Activated CD8-positive, alpha-beta T cell treated with anti-CD3 and anti-CD28 coated beads for 36 hours (primary cell): ENCODE data around the gene TRDN. TPM values are rescaled to one million over a fixed set of nuclear protein-coding genes. Genes with fewer than 3 reads are reported as not detected.

Experiments
- ATAC-seq: fragments of 200-7000 bp; cut with Tn5 transposase; one replicate; pipeline ENCODE4 v1.10.0; 2021; ENCODE audit warnings: mild to moderate bottlenecking, moderate library complexity
- CTCF ChIA-PET: fragments of 350-600 bp; sonication (Branson Sonifier 250); formaldehyde crosslinking; loops from one replicate; lab custom pipeline; 2021; ENCODE audit warnings: antibody characterized with exemption; lab: Charles Lee
- POLR2A ChIA-PET: fragments of 350-600 bp; sonication (Branson Sonifier 250); formaldehyde crosslinking; loops from one replicate; lab custom pipeline; 2021; ENCODE audit warnings: antibody characterized with exemption; lab: Charles Lee
- DNase-seq: peaks from one replicate; pipeline ENCODE4 v3.0.0-alpha.2; 2020
- H3K27ac Mint-ChIP-seq: one replicate; pipeline ENCODE4 v1.8.0; 2021; ENCODE audit warnings: mild to moderate bottlenecking, mixed read lengths
- H3K27me3 Mint-ChIP-seq: one replicate; pipeline ENCODE4 v1.8.0; 2021; ENCODE audit warnings: mixed read lengths
- H3K36me3 Mint-ChIP-seq: one replicate; pipeline ENCODE4 v1.8.0; 2021; ENCODE audit warnings: low read depth, mixed read lengths
- H3K4me1 Mint-ChIP-seq: one replicate; pipeline ENCODE4 v1.8.0; 2021; ENCODE audit warnings: low read depth, mixed read lengths
- H3K4me3 Mint-ChIP-seq: one replicate; pipeline ENCODE4 v1.8.0; 2021; ENCODE audit warnings: mild to moderate bottlenecking, moderate library complexity, mixed read lengths
- H3K9me3 Mint-ChIP-seq: one replicate; pipeline ENCODE4 v1.8.0; 2021; ENCODE audit warnings: mixed read lengths
- CTCF ChIP-seq: fragments of 200-600 bp; IDR thresholded peaks from one replicate; pipeline ENCODE4 v1.8.0; 2022; ENCODE audit warnings: antibody characterized with exemption, mild to moderate bottlenecking
- intact Hi-C: fragments of 100-400 bp; cut with micrococcal nuclease; formaldehyde crosslinking; loops from one replicate; pipeline ENCODE4 v1.10.0; 2022
- total RNA-seq, 2 experiments: library from RNA; stranded (reverse); gene quantifications; one replicate each; pipeline ENCODE4 v1.2.3, GENCODE V29; 2021

TRDN gene
- total RNA-seq, 2 experiments from 2014 or later, result not detected

- DNase-seq, result no peak
- CTCF ChIA-PET, result no interaction called here
- POLR2A ChIA-PET, result no interaction called here
- Mint-ChIP-seq H3K4me3 (no peak overlapping the region), H3K27me3 (no peaks in the 10 kb centered on the region), H3K27ac (no peak overlapping the region), H3K36me3 (no peaks in the 10 kb centered on the region), H3K9me3 (peaks cover 2% of the 10 kb centered on the region), H3K4me1 (no peaks in the 10 kb centered on the region)
- TF ChIP-seq CTCF, result no peak
- intact Hi-C loops, result no loop called here
- no peak for ATAC-seq
These were observed 412.7 kb downstream of the TRDN start for GRCh38 chr6:123224077-123224476.

- ATAC-seq (no peak), DNase-seq (no peak)
- intact Hi-C loops, result no loop called here
- ChIA-PET POLR2A (no interaction called here), CTCF (no interaction called here)
- Mint-ChIP-seq H3K4me1 (no peaks in the 10 kb centered on the region), H3K36me3 (no peaks in the 10 kb centered on the region), H3K27me3 (no peaks in the 10 kb centered on the region), H3K9me3 (peaks cover 2% of the 10 kb centered on the region), H3K4me3 (no peak overlapping the region), H3K27ac (no peak overlapping the region)
- TF ChIP-seq CTCF, result no peak
These were observed 413.3 kb downstream of the TRDN start for GRCh38 chr6:123223461-123223860.

- CTCF ChIA-PET, result no interaction called here
- no peak for DNase-seq
- TF ChIP-seq CTCF, result no peak
- no peak for ATAC-seq
- no peaks in the 10 kb centered on the region for H3K4me1 Mint-ChIP-seq
- H3K4me3 Mint-ChIP-seq, result no peak overlapping the region
- no peak overlapping the region for H3K27ac Mint-ChIP-seq
- H3K36me3 Mint-ChIP-seq, result no peaks in the 10 kb centered on the region
- H3K9me3 Mint-ChIP-seq, result peaks cover 1% of the 10 kb centered on the region
- no peaks in the 10 kb centered on the region for H3K27me3 Mint-ChIP-seq
- POLR2A ChIA-PET, result no interaction called here
- intact Hi-C loops, result no loop called here
These were observed 421.5 kb downstream of the TRDN start for GRCh38 chr6:123215211-123215610.

- no peak for TF ChIP-seq CTCF
- intact Hi-C loops, result no loop called here
These were observed 422.3 kb downstream of the TRDN start for GRCh38 chr6:123214433-123214832.

GRCh38 chr6:123213921-123214320 is 422.8 kb downstream of the TRDN start:
- H3K9me3 Mint-ChIP-seq, result peaks cover 1% of the 10 kb centered on the region
- ChIA-PET POLR2A (no interaction called here), CTCF (no interaction called here)
- no peak for TF ChIP-seq CTCF
- H3K27me3 Mint-ChIP-seq, result no peaks in the 10 kb centered on the region
- H3K4me1 Mint-ChIP-seq, result no peaks in the 10 kb centered on the region
- no peak overlapping the region for H3K4me3 Mint-ChIP-seq
- intact Hi-C loops, result no loop called here
- no peaks in the 10 kb centered on the region for H3K36me3 Mint-ChIP-seq
- ATAC-seq (no peak), DNase-seq (no peak)
- no peak overlapping the region for H3K27ac Mint-ChIP-seq

More at GRCh38 chr6:123214433-123214832, 422.3 kb downstream of the TRDN start:
- H3K9me3 Mint-ChIP-seq, result peaks cover 1% of the 10 kb centered on the region
- H3K27ac Mint-ChIP-seq, result no peak overlapping the region
- POLR2A ChIA-PET, result no interaction called here
- DNase-seq (no peak), ATAC-seq (no peak)
- no peaks in the 10 kb centered on the region for H3K4me1 Mint-ChIP-seq
- no peaks in the 10 kb centered on the region for H3K36me3 Mint-ChIP-seq
- H3K4me3 Mint-ChIP-seq, result no peak overlapping the region
- CTCF ChIA-PET, result no interaction called here
- no peaks in the 10 kb centered on the region for H3K27me3 Mint-ChIP-seq
